Suprapubic skin (tissue), 3 donors: Measurements from ENCODE around the gene PMP22.

Source experiments
- CTCF ChIP-seq, 2 donors: fragments of 200-600 bp in 1 of 2; fragments of 450-650 bp in 1 of 2; sonication (generic) in 1 of 2; IDR thresholded peaks; one replicate each; pipeline ENCODE4 v1.5.1; 2016 to 2019; ENCODE audit warnings: antibody characterized with exemption in 2 of 2, mild to moderate bottlenecking in 1 of 2, moderate library complexity in 1 of 2
- POLR2A ChIP-seq, 2 donors: fragments of 450-650 bp; IDR thresholded peaks; one replicate each; pipeline ENCODE4 v1.6.1; 2017; ENCODE audit warnings: antibody characterized with exemption in 2 of 2, mild to moderate bottlenecking in 2 of 2, moderate library complexity in 2 of 2

GRCh38 chr17:15265131-15265530, at the start of gene PMP22:
- TF ChIP-seq POLR2A (IDR thresholded peaks at IDR 0.05) (no peak), CTCF (IDR thresholded peaks at IDR 0.05) (no peak)
